CD4-positive, alpha-beta T cell (primary cell): ENCODE measurements around the gene ICAM3. TPM values are rescaled to one million over a fixed set of nuclear protein-coding genes. Genes with fewer than 3 reads are reported as not detected.
A peak's percentile ranks its signal among the peaks of the same experiment; 100 is the strongest.
"Not testable (repeated sequence)": the region's sequence is repeated elsewhere in the genome, so short reads cannot be mapped to it uniquely, and the experiment has no call there.

Experiments
- ATAC-seq: fragments of 200-7000 bp; cut with Tn5 transposase; one replicate; pipeline ENCODE4 v1.10.0; 2022; ENCODE audit warnings: mild to moderate bottlenecking; ENCODE audit not compliant: poor library complexity
- CTCF ChIA-PET: fragments of 350-600 bp; sonication (Branson Sonifier 250); formaldehyde crosslinking; loops from one replicate; lab custom pipeline; 2021; ENCODE audit warnings: antibody characterized with exemption, inconsistent platforms; lab: Charles Lee
- POLR2A ChIA-PET: fragments of 350-600 bp; sonication (Branson Sonifier 250); formaldehyde crosslinking; loops from one replicate; lab custom pipeline; 2021; ENCODE audit warnings: antibody characterized with exemption, inconsistent platforms; lab: Charles Lee
- DNase-seq, 14 experiments: peaks; one replicate each; pipeline ENCODE4 v3.0.0-alpha.2; 2013 to 2020; ENCODE audit warnings: mixed read lengths in 2 of 14
- H3K27ac ChIP-seq, 2 donors: one replicate each; pipeline versions ENCODE4 v1.5.1 to v1.7.0; 2013; ENCODE audit warnings: low read length in 2 of 2, low read depth in 1 of 2, mild to moderate bottlenecking in 1 of 2
- H3K27me3 ChIP-seq, 2 experiments: 1 replicate in 1 of 2; 2 replicates in 1 of 2; pipeline versions ENCODE4 v1.6.1 to v1.7.0; 2013; ENCODE audit warnings: low read length in 2 of 2, control low read depth in 1 of 2, mild to moderate bottlenecking in 1 of 2, moderate library complexity in 1 of 2; ENCODE audit not compliant: insufficient read depth in 2 of 2, control insufficient read depth in 1 of 2
- H3K36me3 ChIP-seq: one replicate; pipeline ENCODE4 v1.6.1; 2013; ENCODE audit warnings: low read length, control low read depth; ENCODE audit not compliant: insufficient read depth
- H3K4me1 ChIP-seq: one replicate; pipeline ENCODE4 v1.6.1; 2013; ENCODE audit warnings: low read length, control low read depth; ENCODE audit not compliant: insufficient read depth
- H3K4me3 ChIP-seq: one replicate; pipeline ENCODE4 v1.5.1; 2013; ENCODE audit warnings: mild to moderate bottlenecking, low read length, moderate library complexity
- H3K9me3 ChIP-seq, 2 experiments: 1 replicate in 1 of 2; 2 replicates in 1 of 2; pipeline versions ENCODE4 v1.6.1 to v1.7.0; 2013; ENCODE audit warnings: low read length in 2 of 2, mild to moderate bottlenecking in 2 of 2, control low read depth in 1 of 2, moderate library complexity in 1 of 2; ENCODE audit not compliant: control insufficient read depth in 1 of 2, insufficient read depth in 1 of 2
- H3K27ac Mint-ChIP-seq: one replicate; pipeline ENCODE4 v1.8.0; 2020; ENCODE audit warnings: mixed read lengths
- H3K27me3 Mint-ChIP-seq: one replicate; pipeline ENCODE4 v1.8.0; 2021; ENCODE audit warnings: mixed read lengths
- H3K36me3 Mint-ChIP-seq: one replicate; pipeline ENCODE4 v1.8.0; 2021; ENCODE audit warnings: low read depth, mixed read lengths
- H3K4me1 Mint-ChIP-seq: one replicate; pipeline ENCODE4 v1.8.0; 2021; ENCODE audit warnings: low read depth, mixed read lengths
- H3K4me3 Mint-ChIP-seq: one replicate; pipeline ENCODE4 v1.8.0; 2020; ENCODE audit warnings: mild to moderate bottlenecking, mixed read lengths
- H3K9me3 Mint-ChIP-seq: one replicate; pipeline ENCODE4 v1.8.0; 2020; ENCODE audit warnings: mixed read lengths
- CTCF ChIP-seq: fragments of 200-600 bp; IDR thresholded peaks from one replicate; pipeline ENCODE4 v1.8.0; 2022; ENCODE audit warnings: antibody characterized with exemption, mild to moderate bottlenecking
- intact Hi-C, 2 experiments: fragments of 100-400 bp; cut with DNase I in 1 of 2; cut with micrococcal nuclease in 1 of 2; formaldehyde crosslinking; loops; one replicate each; pipeline versions ENCODE4 v1.15.1 to v1.9.0; 2023 to 2025; cut with DNase I, micrococcal nuclease
- polyA plus RNA-seq, 2 donors: library from polyadenylated mRNA; unstranded; fragments of 120-200 nt; gene quantifications; one replicate each; pipeline ENCODE4 v1.2.1, GENCODE V29; 2013
- total RNA-seq, 174 experiments: library from RNA in 2 of 174; stranded (reverse) in 2 of 174; gene quantifications; one replicate each; pipeline ENCODE4 v1.2.3 and lab custom pipeline; 2021 to 2026

ICAM3 gene
- 100 to 1,000 TPM; 164 to 173 TPM for total RNA-seq
- 261 TPM for polyA plus RNA-seq (2013, experiment 1 of 2)
- 250 TPM for polyA plus RNA-seq (2013, experiment 2 of 2)
- 27.1 to 260 (median 105) reads per million in 172 experiments for total RNA-seq (lab: John Stamatoyannopoulos, UW)

- H3K27ac ChIP-seq: peak within 1 kb of the TSS; percentile 16 to 80
- ATAC-seq (peak; percentile 91), DNase-seq (peak; percentile 33 to 75 (median 58))
- H3K4me3 ChIP-seq: peak within 1 kb of the TSS; percentile 94
- peaks cover 8% of the 10 kb centered on the region for H3K36me3 Mint-ChIP-seq
- peaks cover 19% of the 10 kb centered on the region for H3K36me3 ChIP-seq
- peak within 1 kb of the TSS; percentile 95 for H3K4me3 Mint-ChIP-seq
- no peaks in the 10 kb centered on the region for H3K27me3 ChIP-seq
- intact Hi-C loops: no loop called here
- TF ChIP-seq CTCF: no peak
- peaks cover 22% of the 10 kb centered on the region for H3K4me1 Mint-ChIP-seq
- POLR2A ChIA-PET: no interaction called here
- no peaks in the 10 kb centered on the region for H3K9me3 ChIP-seq
- H3K27me3 Mint-ChIP-seq: no peaks in the 10 kb centered on the region
- no peaks in the 10 kb centered on the region for H3K9me3 Mint-ChIP-seq
- peaks cover 53% of the 10 kb centered on the region for H3K4me1 ChIP-seq
- CTCF ChIA-PET: no interaction called here
- H3K27ac Mint-ChIP-seq: peak within 1 kb of the TSS; percentile 90
These were observed at the start of gene ICAM3 for GRCh38 chr19:10339380-10339960. Gene ICAM3, minus strand, starts transcription at chr19:10339624. Its CDS starts 10 bp downstream, at chr19:10339614.

GRCh38 chr19:10388957-10389356, 49.5 kb upstream of the ICAM3 start:
- Histone ChIP-seq H3K36me3 (peaks cover 28% of the 10 kb centered on the region), H3K9me3 (no peaks in the 10 kb centered on the region), H3K4me1 (peaks cover 7% of the 10 kb centered on the region), H3K4me3 (no peak overlapping the region), H3K27ac (no peak overlapping the region), H3K27me3 (no peaks in the 10 kb centered on the region)
- peak; percentile 96 for TF ChIP-seq CTCF
- Mint-ChIP-seq H3K9me3 (no peaks in the 10 kb centered on the region), H3K36me3 (peaks cover 32% of the 10 kb centered on the region), H3K4me1 (peaks cover 4% of the 10 kb centered on the region), H3K27me3 (no peaks in the 10 kb centered on the region), H3K27ac (no peak overlapping the region), H3K4me3 (no peak overlapping the region)
- peak; percentile 72 to 94 (median 82) for DNase-seq
- CTCF ChIA-PET: interaction anchor here (0.7 to 3.8 kb wide), 20 partner anchors 8 to 459 kb away, joined by 3 to 102 read pairs (median 4); partner anchors contain the start of genes ICAM1, ICAM4 and TYK2
- intact Hi-C loops: loop anchor here (1.0 to 2.0 kb wide), 3 partner anchors 120 to 458 kb away; no protein-coding TSS in a partner anchor
- peak; percentile 62 for ATAC-seq
- POLR2A ChIA-PET: interaction anchor here (1.0 to 2.6 kb wide), 8 partner anchors 8 to 133 kb away, joined by 3 to 69 read pairs (median 5); partner anchors contain the start of genes ICAM1, ICAM5 and TYK2

- POLR2A ChIA-PET: no interaction called here
- Histone ChIP-seq H3K4me1 (peaks cover 19% of the 10 kb centered on the region), H3K27me3 (no peaks in the 10 kb centered on the region), H3K9me3 (no peaks in the 10 kb centered on the region), H3K27ac (no peak overlapping the region), H3K4me3 (no peak overlapping the region), H3K36me3 (no peaks in the 10 kb centered on the region)
- no peak for TF ChIP-seq CTCF
- no peak for ATAC-seq
- no peaks in the 10 kb centered on the region for H3K27me3 Mint-ChIP-seq
- intact Hi-C loops: loop anchor here in 1 of 2 experiments (5.0 kb wide), 1 partner anchor 67 kb away; the partner anchor contains the start of gene FDX2
- H3K9me3 Mint-ChIP-seq: no peaks in the 10 kb centered on the region
- H3K36me3 Mint-ChIP-seq: peaks cover 15% of the 10 kb centered on the region
- H3K27ac Mint-ChIP-seq: no peak overlapping the region
- CTCF ChIA-PET: no interaction called here
- H3K4me3 Mint-ChIP-seq: no peak overlapping the region
- DNase-seq: no peak
- peaks cover 21% of the 10 kb centered on the region for H3K4me1 Mint-ChIP-seq
These were observed 45.2 kb upstream of the ICAM3 start for GRCh38 chr19:10384580-10384979.

- H3K27ac ChIP-seq, H3K27me3 Mint-ChIP-seq, H3K4me3 ChIP-seq, H3K27me3 ChIP-seq, CTCF ChIA-PET, H3K9me3 Mint-ChIP-seq, H3K9me3 ChIP-seq, H3K36me3 ChIP-seq, H3K4me3 Mint-ChIP-seq, H3K27ac Mint-ChIP-seq, DNase-seq, ATAC-seq: not testable (repeated sequence)
- Mint-ChIP-seq H3K4me1 (peaks cover 24% of the 10 kb centered on the region), H3K36me3 (peaks cover 19% of the 10 kb centered on the region)
- intact Hi-C loops: loop anchor here in 1 of 2 experiments (5.0 kb wide), 1 partner anchor 66 kb away; the partner anchor contains the start of gene FDX2
- peaks cover 25% of the 10 kb centered on the region for H3K4me1 ChIP-seq
- POLR2A ChIA-PET: interaction anchor here (0.6 kb wide), 1 partner anchor 177 kb away, joined by 3 read pairs; no protein-coding TSS in a partner anchor
These were observed 43.7 kb upstream of the ICAM3 start for GRCh38 chr19:10383223-10383499.
